ENCODE measurements around the gene TBC1D22A.

The TBC1D22A gene

GRCh38 chr22:46835288-46835687 lies 72.8 kb downstream of the TBC1D22A start:
- Histone ChIP-seq H4K20me1 (ENCODE audit: insufficient read depth, low read length) (no peaks in the 10 kb centered on the region), H3K4me2 (ENCODE audit: low read length) (no peak overlapping the region), H3K9me2 (ENCODE audit: low read depth, low read length) (no peaks in the 10 kb centered on the region), H3K27ac (ENCODE audit: low read depth, low read length, poor library complexity, severe bottlenecking) (no peak overlapping the region), H3K9me3 (ENCODE audit: low read length) (peaks cover 8% of the 10 kb centered on the region; the same call in 1 of the 2 replicates), H3K4me1 (ENCODE audit: insufficient read depth, low read length, severe bottlenecking) (no peaks in the 10 kb centered on the region), H3K36me3 (ENCODE audit: insufficient read depth, low read length) (peaks cover 24% of the 10 kb centered on the region), H3K79me2 (ENCODE audit: insufficient read depth, low read length) (no peaks in the 10 kb centered on the region), H3F3A (ENCODE audit: insufficient read depth, low read length) (no peaks in the 10 kb centered on the region), H3K9ac (ENCODE audit: low read length) (no peak overlapping the region), H3K4me3 (ENCODE audit: low read depth, low read length, poor library complexity, severe bottlenecking) (no peak overlapping the region), H2AFZ (ENCODE audit: low read length) (no peak overlapping the region), H3K27me3 (ENCODE audit: insufficient read depth, low read length) (no peaks in the 10 kb centered on the region)
- no peak for TF ChIP-seq CTCF (IDR thresholded peaks at IDR 0.05; ENCODE audit: low read length)
- no peak for TF ChIP-seq EZH2 (IDR thresholded peaks at IDR 0.05; ENCODE audit: borderline replicate concordance, low read length)

DNA sequence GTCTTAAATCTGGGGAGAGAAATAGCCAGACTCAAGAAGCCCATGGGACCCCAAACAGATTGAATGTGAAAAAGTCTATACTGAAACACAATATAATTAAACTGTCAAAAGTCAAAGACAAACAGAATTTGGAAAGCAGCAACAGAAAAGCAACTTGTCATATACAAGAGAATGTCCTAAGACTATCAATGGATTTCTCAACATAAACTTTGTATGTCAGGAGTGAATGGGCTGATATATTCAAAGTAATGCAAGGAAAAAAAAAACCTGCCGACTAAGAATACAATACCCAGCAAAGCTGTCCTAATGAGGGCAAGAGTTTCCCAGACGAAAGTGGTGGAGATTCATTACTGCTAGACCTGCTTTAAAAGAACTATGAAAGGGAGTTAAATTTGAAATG lies 73.2 kb downstream of the TBC1D22A start:
- Histone ChIP-seq H3K9me3 (ENCODE audit: low read length) (peaks cover 8% of the 10 kb centered on the region; the same call in 1 of the 2 replicates), H3K4me1 (ENCODE audit: insufficient read depth, low read length, severe bottlenecking) (no peaks in the 10 kb centered on the region), H3F3A (ENCODE audit: insufficient read depth, low read length) (no peaks in the 10 kb centered on the region), H3K4me2 (ENCODE audit: low read length) (no peak overlapping the region), H3K27me3 (ENCODE audit: insufficient read depth, low read length) (no peaks in the 10 kb centered on the region), H3K79me2 (ENCODE audit: insufficient read depth, low read length) (no peaks in the 10 kb centered on the region), H3K9ac (ENCODE audit: low read length) (no peak overlapping the region), H4K20me1 (ENCODE audit: insufficient read depth, low read length) (no peaks in the 10 kb centered on the region), H3K4me3 (ENCODE audit: low read depth, low read length, poor library complexity, severe bottlenecking) (no peak overlapping the region), H2AFZ (ENCODE audit: low read length) (no peak overlapping the region), H3K9me2 (ENCODE audit: low read depth, low read length) (no peaks in the 10 kb centered on the region), H3K27ac (ENCODE audit: low read depth, low read length, poor library complexity, severe bottlenecking) (no peak overlapping the region), H3K36me3 (ENCODE audit: insufficient read depth, low read length) (peaks cover 24% of the 10 kb centered on the region)
- no peak for TF ChIP-seq EZH2 (IDR thresholded peaks at IDR 0.05; ENCODE audit: borderline replicate concordance, low read length)
- no peak for TF ChIP-seq CTCF (IDR thresholded peaks at IDR 0.05; ENCODE audit: low read length)

- no peak overlapping the region for H3K4me3 ChIP-seq (ENCODE audit: low read depth, low read length, poor library complexity, severe bottlenecking)
- H2AFZ ChIP-seq (ENCODE audit: low read length) = no peak overlapping the region
- H3K27ac ChIP-seq (ENCODE audit: low read depth, low read length, poor library complexity, severe bottlenecking) = no peak overlapping the region
- H3K4me2 ChIP-seq (ENCODE audit: low read length) = no peak overlapping the region
- no peaks in the 10 kb centered on the region; the same call in 1 of the 2 replicates for H3K36me3 ChIP-seq (ENCODE audit: insufficient read depth, low read length)
- H3K79me2 ChIP-seq (ENCODE audit: insufficient read depth, low read length) = no peaks in the 10 kb centered on the region
- no peaks in the 10 kb centered on the region for H4K20me1 ChIP-seq (ENCODE audit: insufficient read depth, low read length)
- no peak overlapping the region for H3K9ac ChIP-seq (ENCODE audit: low read length)
- H3K4me1 ChIP-seq (ENCODE audit: insufficient read depth, low read length, severe bottlenecking) = no peaks in the 10 kb centered on the region
- no peak for TF ChIP-seq EZH2 (IDR thresholded peaks at IDR 0.05; ENCODE audit: borderline replicate concordance, low read length)
- TF ChIP-seq CTCF (IDR thresholded peaks at IDR 0.05; ENCODE audit: low read length) = no peak
- H3K9me3 ChIP-seq (ENCODE audit: low read length) = no peaks in the 10 kb centered on the region
- no peaks in the 10 kb centered on the region for H3K27me3 ChIP-seq (ENCODE audit: insufficient read depth, low read length)
- H3F3A ChIP-seq (ENCODE audit: insufficient read depth, low read length) = no peaks in the 10 kb centered on the region
- H3K9me2 ChIP-seq (ENCODE audit: low read depth, low read length) = no peaks in the 10 kb centered on the region
These were observed 79.1 kb downstream of the TBC1D22A start for GRCh38 chr22:46841522-46841921.
